Testis (tissue), 3 donors: Measurements from ENCODE around the gene PLCB3. TPM values are rescaled to one million over a fixed set of nuclear protein-coding genes. Genes with fewer than 3 reads are reported as not detected.
A peak's percentile ranks its signal among the peaks of the same experiment; 100 is the strongest.

ENCODE experiments used
- DNase-seq: peaks from one replicate; pipeline ENCODE4 v3.0.0-alpha.2; 2019
- H3K27ac ChIP-seq, 2 donors: fragments of 200-600 bp; sonication (generic); one replicate each; pipeline ENCODE4 v1.5.1; 2019
- H3K27me3 ChIP-seq: fragments of 200-600 bp; sonication (generic); one replicate; pipeline ENCODE4 v1.5.1; 2019
- H3K36me3 ChIP-seq: fragments of 200-600 bp; sonication (generic); one replicate; pipeline ENCODE4 v1.5.1; 2017; ENCODE audit warnings: low read depth; ENCODE audit errors: missing control alignments
- H3K4me1 ChIP-seq: fragments of 200-600 bp; sonication (generic); one replicate; pipeline ENCODE4 v1.5.1; 2019
- H3K4me3 ChIP-seq, 2 donors: fragments of 200-600 bp; sonication (generic); one replicate each; pipeline ENCODE4 v1.5.1; 2017 to 2019
- H3K9me3 ChIP-seq: fragments of 200-600 bp; sonication (generic); one replicate; pipeline ENCODE4 v1.5.1; 2017
- CTCF ChIP-seq, 3 experiments: fragments of 450-650 bp in 2 of 3; fragments of 200-600 bp in 1 of 3; sonication (generic) in 1 of 3; IDR thresholded peaks; one replicate each; pipeline ENCODE4 v1.5.1; 2016 to 2019; ENCODE audit warnings: antibody characterized with exemption in 3 of 3, mild to moderate bottlenecking in 2 of 3, moderate library complexity in 1 of 3
- POLR2A ChIP-seq: fragments of 450-650 bp; IDR thresholded peaks from one replicate; pipeline ENCODE4 v1.6.1; 2017; ENCODE audit warnings: antibody characterized with exemption, mild to moderate bottlenecking, moderate library complexity
- whole genome bisulfite sequencing, 2 donors: methylation state at CpG; one replicate each; pipeline ENCODE4 v1.1.5; 2018; 5-methylcytosine and 5-hydroxymethylcytosine counted together
- intact Hi-C: fragments of 100-400 bp; cut with DNase I; formaldehyde crosslinking; loops from one replicate; pipeline ENCODE4 v1.15.1; 2023; ENCODE audit warnings: low total_unique reads
- polyA plus RNA-seq: library from polyadenylated mRNA; stranded (reverse); fragments of 350-450 nt; fragmentation: Illumina TruSeq; extraction: RNeasy Lipid Tissue Mini Kit (QIAGEN cat#74804); gene quantifications from one replicate; pipeline ENCODE4 v1.2.3, GENCODE V29; 2014; ENCODE audit warnings: low read depth, low replicate concordance; ENCODE audit not compliant: insufficient read depth
- total RNA-seq, 2 donors: library from RNA; depleted of rRNA; stranded (reverse); fragments of >200 nt; gene quantifications; one replicate each; pipeline ENCODE4 v1.2.3, GENCODE V29; 2016

Gene PLCB3
- total and polyA plus RNA-seq, 3 donors from 2014 or later, result 14.2 to 45.4 (median 29.6) TPM

GRCh38 chr11:64208086-64208795 lies 43.1 kb upstream of the PLCB3 start:
- 74% methylated on average over 10 to 23 of the region's 23 CpGs for WGBS, 2 donors
- no peaks in the 10 kb centered on the region for H3K36me3 ChIP-seq
- H3K9me3 ChIP-seq, result no peaks in the 10 kb centered on the region
- no peak overlapping the region for H3K4me3 ChIP-seq
- DNase-seq, result no peak
- H3K27me3 ChIP-seq, result no peaks in the 10 kb centered on the region
- TF ChIP-seq POLR2A (no peak), CTCF (IDR thresholded peaks at IDR 0.05) (no peak)
- H3K4me1 ChIP-seq, result peaks cover 9% of the 10 kb centered on the region
- intact Hi-C loops, result loop anchor here (10.0 kb wide), 1 partner anchor 87 kb away; the partner anchor contains the start of gene KCNK4
- H3K27ac ChIP-seq, result peak overlapping the region in 1 of 2 donors; percentile 71

GRCh38 chr11:64208796-64209562 lies 42.4 kb upstream of the PLCB3 start:
- peaks cover 9% of the 10 kb centered on the region for H3K4me1 ChIP-seq
- H3K27ac ChIP-seq, result no peak overlapping the region
- WGBS, 2 donors, result 78 to 79% methylated on average over 18 of the region's 18 CpGs

GRCh38 chr11:64209563-64209843 lies 41.8 kb upstream of the PLCB3 start:
- TF ChIP-seq CTCF (IDR thresholded peaks at IDR 0.05), result no peak
- TF ChIP-seq POLR2A, result no peak
- Histone ChIP-seq H3K9me3 (no peaks in the 10 kb centered on the region), H3K27ac (no peak overlapping the region), H3K4me3 (no peak overlapping the region), H3K36me3 (no peaks in the 10 kb centered on the region), H3K27me3 (no peaks in the 10 kb centered on the region), H3K4me1 (peaks cover 9% of the 10 kb centered on the region)
- 84 to 87% methylated on average over 8 of the region's 8 CpGs for WGBS, 2 donors
- no peak for DNase-seq
- intact Hi-C loops, result loop anchor here (10.0 kb wide), 1 partner anchor 85 kb away; the partner anchor contains the start of gene KCNK4

More at GRCh38 chr11:64208796-64209562, 42.4 kb upstream of the PLCB3 start:
- intact Hi-C loops, result loop anchor here (10.0 kb wide), 1 partner anchor 86 kb away; the partner anchor contains the start of gene KCNK4
- TF ChIP-seq CTCF (IDR thresholded peaks at IDR 0.05) (no peak), POLR2A (no peak)
- Histone ChIP-seq H3K27me3 (no peaks in the 10 kb centered on the region), H3K9me3 (no peaks in the 10 kb centered on the region), H3K4me3 (no peak overlapping the region), H3K36me3 (no peaks in the 10 kb centered on the region)
- no peak for DNase-seq

- Histone ChIP-seq H3K4me1 (peaks cover 6% of the 10 kb centered on the region), H3K9me3 (no peaks in the 10 kb centered on the region), H3K27ac (no peak overlapping the region), H3K27me3 (no peaks in the 10 kb centered on the region), H3K4me3 (no peak overlapping the region), H3K36me3 (no peaks in the 10 kb centered on the region)
- 94 to 95% methylated on average over 22 to 24 of the region's 24 CpGs for WGBS, 2 donors
- DNase-seq, result no peak
- TF ChIP-seq CTCF (IDR thresholded peaks at IDR 0.05) (no peak), POLR2A (no peak)
- intact Hi-C loops, result no loop called here
Observed at GRCh38 chr11:64210301-64211020, 40.9 kb upstream of the PLCB3 start.
